Psoas muscle (tissue), 8 donors: ENCODE data around the gene DYNC2I2. TPM values are rescaled to one million over a fixed set of nuclear protein-coding genes. Genes with fewer than 3 reads are reported as not detected.

Source experiments
- ATAC-seq, 4 donors: fragments of 200-7000 bp; cut with Tn5 transposase; one replicate each; pipeline ENCODE4 v1.9.1; 2020; ENCODE audit warnings: moderate library complexity in 3 of 4, mild to moderate bottlenecking in 2 of 4
- DNase-seq, 2 donors: peaks; one replicate each; pipeline ENCODE4 v3.0.0-alpha.2; 2020
- H3K27ac ChIP-seq: fragments of 200-600 bp; one replicate; pipeline ENCODE4 v1.8.0; 2022
- H3K27me3 ChIP-seq, 3 donors: fragments of 200-600 bp in 1 of 3; one replicate each; pipeline versions ENCODE4 v1.6.1 to v1.8.0; 2013 to 2022; ENCODE audit warnings: low read length in 2 of 3, mild to moderate bottlenecking in 2 of 3, moderate library complexity in 1 of 3; ENCODE audit not compliant: insufficient read depth in 3 of 3
- H3K36me3 ChIP-seq, 2 donors: fragments of 200-600 bp in 1 of 2; one replicate each; pipeline versions ENCODE4 v1.6.1 to v1.8.0; 2013 to 2022; ENCODE audit warnings: low read depth in 1 of 2, mild to moderate bottlenecking in 1 of 2, moderate library complexity in 1 of 2; ENCODE audit not compliant: insufficient read depth in 1 of 2
- H3K4me1 ChIP-seq: fragments of 200-600 bp; one replicate; pipeline ENCODE4 v1.8.0; 2022
- H3K4me3 ChIP-seq: fragments of 200-600 bp; one replicate; pipeline ENCODE4 v1.8.0; 2022; ENCODE audit warnings: mild to moderate bottlenecking
- H3K9me3 ChIP-seq: fragments of 200-600 bp; one replicate; pipeline ENCODE4 v1.8.0; 2022
- CTCF ChIP-seq: fragments of 200-600 bp; IDR thresholded peaks from one replicate; pipeline ENCODE4 v1.8.0; 2022; ENCODE audit warnings: antibody characterized with exemption
- WGBS, 3 donors: extraction: QIAGEN DNeasy Blood & Tissue Kit; methylation state at CpG; one replicate each; pipeline versions ENCODE4 v1.1.6 to v1.1.7; 2013; 5-methylcytosine and 5-hydroxymethylcytosine counted together
- intact Hi-C, 2 donors: fragments of 100-400 bp; cut with DNase I; formaldehyde crosslinking; loops; one replicate each; pipeline versions ENCODE4 v1.11.0 to v1.14.2; 2022
- polyA plus RNA-seq, 3 donors: library from polyadenylated mRNA; stranded (reverse); fragments of 200-250 nt; gene quantifications; one replicate each; pipeline ENCODE4 v1.2.3, GENCODE V29; 2013
- total RNA-seq, 4 donors: library from RNA; stranded (reverse); fragmentation: NEBNext Ultra II Directional in 2 of 4; extraction: Animal tissue kit (Norgen Biotek cat#: 25700) in 2 of 4; gene quantifications; one replicate each; pipeline versions ENCODE4 v1.2.1 to v1.2.4, GENCODE V29; 2021 to 2023
- donor health status: healthy with polysubstance abuse.
- donor health status: DM: no; HTN: no; CAD: no; lungs with moderate emphysema.
- donor health status: Bipolar disorder and iron deficiency.
- donor health status: healthy.
- donor health status: DM: yes; HTN: yes; CAD: no.
- donor health status: DM: no; HTN: no; CAD: no.
- donor health status: DM: no; HTN: no; CAD: no.
- donor health status: DM: yes; HTN: yes; CAD: no.

DYNC2I2 gene
- total and polyA plus RNA-seq, 7 donors = 6.3 to 29.1 (median 10.3) TPM

- Histone ChIP-seq H3K4me1 (peaks cover 16% of the 10 kb centered on the region), H3K27me3 (no peaks in the 10 kb centered on the region), H3K27ac (no peak overlapping the region), H3K9me3 (no peaks in the 10 kb centered on the region), H3K36me3 (peaks cover 8 to 50% of the 10 kb centered on the region in 2 donors), H3K4me3 (no peak overlapping the region)
- no peak for TF ChIP-seq CTCF
- no peak for ATAC-seq
- intact Hi-C loops = no loop called here
- no peak for DNase-seq
- WGBS, 3 donors = 87 to 94% (median 94%) methylated on average over 10 of the region's 10 CpGs
These were observed 22.5 kb downstream of the DYNC2I2 start for GRCh38 chr9:128634111-128634510.

DNA sequence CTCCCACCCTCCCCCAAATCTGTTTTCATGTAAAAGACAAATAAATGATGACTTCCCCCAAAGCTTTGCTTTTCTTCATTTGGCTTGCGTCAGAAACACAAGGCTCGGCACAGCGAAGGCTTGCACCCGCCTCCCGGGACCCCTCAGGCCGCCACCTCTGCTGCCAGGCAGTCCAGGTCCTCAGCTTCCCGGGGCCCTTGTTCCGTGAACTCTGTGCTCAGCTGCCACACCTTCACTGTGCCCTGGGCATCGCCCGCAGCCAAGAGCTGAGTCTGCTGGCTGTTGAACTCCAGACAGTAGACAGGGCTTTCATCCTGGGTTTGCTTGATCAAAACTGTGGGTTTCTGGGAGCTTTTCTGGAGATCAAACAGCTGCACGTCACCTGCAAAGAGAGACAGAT lies 23.0 kb downstream of the DYNC2I2 start:
- no peak for TF ChIP-seq CTCF
- intact Hi-C loops = no loop called here
- Histone ChIP-seq H3K9me3 (no peaks in the 10 kb centered on the region), H3K4me1 (peaks cover 22% of the 10 kb centered on the region), H3K27ac (no peak overlapping the region), H3K4me3 (no peak overlapping the region), H3K27me3 (no peaks in the 10 kb centered on the region), H3K36me3 (peaks cover 8 to 55% of the 10 kb centered on the region in 2 donors)
- WGBS, 3 donors = 93 to 94% (median 93%) methylated on average over 11 of the region's 11 CpGs
- DNase-seq = no peak
- no peak for ATAC-seq

GRCh38 chr9:128633057-128633456 lies 23.6 kb downstream of the DYNC2I2 start:
- peaks cover 27% of the 10 kb centered on the region for H3K4me1 ChIP-seq
- no peak overlapping the region for H3K4me3 ChIP-seq
- TF ChIP-seq CTCF = no peak
- DNase-seq = no peak
- no peak overlapping the region for H3K27ac ChIP-seq
- ATAC-seq = no peak
- H3K27me3 ChIP-seq = no peaks in the 10 kb centered on the region
- intact Hi-C loops = no loop called here
- WGBS, 3 donors = 91 to 95% (median 95%) methylated on average over 21 of the region's 21 CpGs
- H3K36me3 ChIP-seq = peaks cover 8 to 59% of the 10 kb centered on the region in 2 donors
- no peaks in the 10 kb centered on the region for H3K9me3 ChIP-seq

DNA sequence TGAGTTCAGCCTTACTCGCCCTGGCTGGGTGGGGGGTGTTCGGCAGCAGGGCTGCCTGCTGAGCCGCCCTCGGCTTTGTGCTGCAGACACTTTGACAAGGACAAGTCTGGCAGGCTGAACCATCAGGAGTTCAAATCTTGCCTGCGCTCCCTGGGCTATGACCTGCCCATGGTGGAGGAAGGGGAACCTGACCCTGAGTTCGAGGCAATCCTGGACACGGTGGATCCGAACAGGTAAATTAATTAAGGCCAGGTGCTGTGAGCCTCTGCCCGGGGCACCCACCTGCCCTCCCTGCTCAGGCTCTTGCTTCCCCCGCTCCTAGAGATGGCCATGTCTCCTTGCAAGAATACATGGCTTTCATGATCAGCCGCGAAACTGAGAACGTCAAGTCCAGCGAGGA lies 24.2 kb downstream of the DYNC2I2 start:
- TF ChIP-seq CTCF = no peak
- no peak overlapping the region for H3K4me3 ChIP-seq
- intact Hi-C loops = no loop called here
- no peaks in the 10 kb centered on the region for H3K9me3 ChIP-seq
- no peaks in the 10 kb centered on the region for H3K27me3 ChIP-seq
- peaks cover 30% of the 10 kb centered on the region for H3K4me1 ChIP-seq
- no peak overlapping the region for H3K27ac ChIP-seq
- WGBS, 3 donors = 91 to 95% (median 94%) methylated on average over 14 of the region's 14 CpGs
- DNase-seq = no peak
- H3K36me3 ChIP-seq = peaks cover 8 to 64% of the 10 kb centered on the region in 2 donors
- ATAC-seq = no peak

GRCh38 chr9:128632066-128632465 lies 24.6 kb downstream of the DYNC2I2 start:
- Histone ChIP-seq H3K27me3 (no peaks in the 10 kb centered on the region), H3K4me1 (peaks cover 30% of the 10 kb centered on the region), H3K9me3 (no peaks in the 10 kb centered on the region), H3K36me3 (peaks cover 8 to 68% of the 10 kb centered on the region in 2 donors), H3K27ac (no peak overlapping the region), H3K4me3 (no peak overlapping the region)
- WGBS, 3 donors = 87 to 91% (median 87%) methylated on average over 10 of the region's 10 CpGs
- no peak for TF ChIP-seq CTCF
- intact Hi-C loops = no loop called here
- no peak for ATAC-seq
- no peak for DNase-seq
